Spleen (tissue), 11 donors: ENCODE data around the gene CDS2. TPM values are rescaled to one million over a fixed set of nuclear protein-coding genes. Genes with fewer than 3 reads are reported as not detected.

Experiments used
- DNase-seq: peaks from one replicate; pipeline ENCODE4 v3.0.0-alpha.2; 2020
- H3K27ac ChIP-seq, 8 donors: fragments of 200-600 bp; sonication (generic) in 7 of 8; 1 replicate in 4 of 8; 2 replicates in 4 of 8; pipeline versions ENCODE4 v1.5.0 to v1.8.0; 2016 to 2021; ENCODE audit warnings: inconsistent platforms in 4 of 8, mild to moderate bottlenecking in 4 of 8, moderate library complexity in 1 of 8
- H3K27me3 ChIP-seq, 7 donors: fragments of 200-600 bp; sonication (generic) in 6 of 7; replicated peaks in 1 of 7; 1 replicate in 4 of 7; 2 replicates in 3 of 7; pipeline versions ENCODE4 v1.5.0 to v1.8.0; 2016 to 2021; ENCODE audit warnings: inconsistent platforms in 3 of 7, mild to moderate bottlenecking in 1 of 7
- H3K36me3 ChIP-seq, 6 donors: fragments of 200-600 bp; sonication (generic) in 5 of 6; 1 replicate in 4 of 6; 2 replicates in 2 of 6; pipeline versions ENCODE4 v1.5.0 to v1.8.0; 2016 to 2021; ENCODE audit warnings: inconsistent platforms in 2 of 6
- H3K4me1 ChIP-seq, 6 donors: fragments of 200-600 bp; sonication (generic) in 5 of 6; 1 replicate in 3 of 6; 2 replicates in 3 of 6; pipeline versions ENCODE4 v1.5.0 to v1.8.0; 2016 to 2021; ENCODE audit warnings: inconsistent platforms in 3 of 6
- H3K4me3 ChIP-seq, 8 donors: fragments of 200-600 bp; sonication (generic) in 7 of 8; 1 replicate in 4 of 8; 2 replicates in 4 of 8; pipeline versions ENCODE4 v1.5.0 to v1.8.0; 2016 to 2021; ENCODE audit warnings: inconsistent platforms in 4 of 8, mild to moderate bottlenecking in 4 of 8, moderate library complexity in 2 of 8
- H3K9me3 ChIP-seq, 8 donors: fragments of 200-600 bp; sonication (generic) in 7 of 8; 1 replicate in 4 of 8; 2 replicates in 4 of 8; pipeline versions ENCODE4 v1.5.0 to v1.8.0; 2016 to 2021; ENCODE audit warnings: inconsistent platforms in 4 of 8
- POLR2A ChIP-seq, 3 donors: fragments of 450-650 bp; IDR thresholded peaks; one replicate each; pipeline ENCODE4 v1.5.1; 2017; ENCODE audit warnings: antibody characterized with exemption in 3 of 3, mild to moderate bottlenecking in 1 of 3
- POLR2AphosphoS5 ChIP-seq, 3 donors: sonication (generic); formaldehyde crosslinking; IDR thresholded peaks; one replicate each; pipeline ENCODE4 v1.5.1; 2017; ENCODE audit warnings: antibody characterized with exemption in 3 of 3
- WGBS, 5 donors: extraction: QIAGEN DNeasy Blood & Tissue Kit in 3 of 5; methylation state at CpG; one replicate each; pipeline versions ENCODE4 v1.1.5 to v1.1.7; 2013 to 2018; 5-methylcytosine and 5-hydroxymethylcytosine counted together
- intact Hi-C: fragments of 100-400 bp; cut with DNase I; formaldehyde crosslinking; loops from one replicate; pipeline ENCODE4 v1.15.0; 2023; ENCODE audit warnings: low total_unique reads
- polyA plus RNA-seq, 3 donors: library from polyadenylated mRNA; stranded (reverse); fragments of 200-250 nt; gene quantifications; one replicate each; pipeline ENCODE4 v1.2.1, GENCODE V29; 2013
- total RNA-seq, 7 donors: library from RNA; depleted of rRNA in 3 of 7; stranded (reverse); fragments of >200 nt in 3 of 7; fragmentation: NEBNext Ultra II Directional in 4 of 7; extraction: Animal tissue kit (Norgen Biotek cat#: 25700) in 4 of 7; gene quantifications; one replicate each; pipeline versions ENCODE4 v1.1.0 to v1.2.1, GENCODE V29; 2016 to 2021
- TF ChIP-seq, protein P1 (sequence below), 11 experiments: fragments of 200-600 bp in 7 of 11; fragments of 450-650 bp in 4 of 11; sonication (generic) in 4 of 11; IDR thresholded peaks in 8 of 11; conservative IDR thresholded peaks in 3 of 11; 1 replicate in 7 of 11; 2 replicates in 4 of 11; pipeline versions ENCODE4 v1.4.0 to v1.8.0; 2016 to 2021; ENCODE audit warnings: antibody characterized with exemption in 11 of 11, inconsistent platforms in 4 of 11, mild to moderate bottlenecking in 1 of 11
- donor health status: healthy with polysubstance abuse.
- donor health status: DM: no; HTN: no; CAD: no; lungs with moderate emphysema.
- donor health status: DM: no; HTN: no; CAD: no.
- donor health status: Bipolar disorder and iron deficiency.
- donor health status: healthy.
- donor health status: DM: no; HTN: no; CAD: no.
- donor health status: DM: yes; HTN: yes; CAD: no.

CDS2 gene
- total and polyA plus RNA-seq, 10 donors: 6.9 to 61.8 (median 41.9) TPM

GRCh38 chr20:5109276-5109675 is 17.5 kb upstream of the CDS2 start:
- intact Hi-C loops: no loop called here
- H3K9me3 ChIP-seq: no peaks in the 10 kb centered on the region
- no peaks in the 10 kb centered on the region for H3K27me3 ChIP-seq
- H3K4me3 ChIP-seq: no peak overlapping the region
- no peak overlapping the region for H3K27ac ChIP-seq
- TF ChIP-seq POLR2A (IDR thresholded peaks at IDR 0.05) (no peak), POLR2AphosphoS5 (IDR thresholded peaks at IDR 0.05) (no peak)
- TF ChIP-seq, protein P1, sequence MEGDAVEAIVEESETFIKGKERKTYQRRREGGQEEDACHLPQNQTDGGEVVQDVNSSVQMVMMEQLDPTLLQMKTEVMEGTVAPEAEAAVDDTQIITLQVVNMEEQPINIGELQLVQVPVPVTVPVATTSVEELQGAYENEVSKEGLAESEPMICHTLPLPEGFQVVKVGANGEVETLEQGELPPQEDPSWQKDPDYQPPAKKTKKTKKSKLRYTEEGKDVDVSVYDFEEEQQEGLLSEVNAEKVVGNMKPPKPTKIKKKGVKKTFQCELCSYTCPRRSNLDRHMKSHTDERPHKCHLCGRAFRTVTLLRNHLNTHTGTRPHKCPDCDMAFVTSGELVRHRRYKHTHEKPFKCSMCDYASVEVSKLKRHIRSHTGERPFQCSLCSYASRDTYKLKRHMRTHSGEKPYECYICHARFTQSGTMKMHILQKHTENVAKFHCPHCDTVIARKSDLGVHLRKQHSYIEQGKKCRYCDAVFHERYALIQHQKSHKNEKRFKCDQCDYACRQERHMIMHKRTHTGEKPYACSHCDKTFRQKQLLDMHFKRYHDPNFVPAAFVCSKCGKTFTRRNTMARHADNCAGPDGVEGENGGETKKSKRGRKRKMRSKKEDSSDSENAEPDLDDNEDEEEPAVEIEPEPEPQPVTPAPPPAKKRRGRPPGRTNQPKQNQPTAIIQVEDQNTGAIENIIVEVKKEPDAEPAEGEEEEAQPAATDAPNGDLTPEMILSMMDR (IDR thresholded peaks at IDR 0.05 in 8 of 11, conservative IDR thresholded peaks at IDR 0.05 in 3 of 11): no peak
- DNase-seq: no peak
- peaks cover 5 to 74% (median 62%) of the 10 kb centered on the region in 6 donors for H3K36me3 ChIP-seq
- H3K4me1 ChIP-seq: peaks cover 11 to 46% (median 22%) of the 10 kb centered on the region in 6 donors
- 87 to 96% (median 91%) methylated on average over 5 of the region's 5 CpGs for WGBS, 5 donors

GRCh38 chr20:5113615-5113986 is 13.2 kb upstream of the CDS2 start:
- TF ChIP-seq POLR2AphosphoS5 (IDR thresholded peaks at IDR 0.05): no peak
- TF ChIP-seq, protein P1 (IDR thresholded peaks at IDR 0.05 in 8 of 11, conservative IDR thresholded peaks at IDR 0.05 in 3 of 11): no peak
- no peak for TF ChIP-seq POLR2A (IDR thresholded peaks at IDR 0.05)
- Histone ChIP-seq H3K9me3 (no peaks in the 10 kb centered on the region), H3K27ac (peak overlapping the region; percentile 95 to 99 (median 98)), H3K27me3 (no peaks in the 10 kb centered on the region), H3K36me3 (peaks cover 3 to 66% (median 48%) of the 10 kb centered on the region in 6 donors), H3K4me3 (peak overlapping the region; percentile 43 to 92 (median 82)), H3K4me1 (peaks cover 17 to 75% (median 36%) of the 10 kb centered on the region in 6 donors)
- intact Hi-C loops: no loop called here
- WGBS, 5 donors: 34 to 45% (median 39%) methylated on average over 3 of the region's 3 CpGs
- DNase-seq: no peak

DNA sequence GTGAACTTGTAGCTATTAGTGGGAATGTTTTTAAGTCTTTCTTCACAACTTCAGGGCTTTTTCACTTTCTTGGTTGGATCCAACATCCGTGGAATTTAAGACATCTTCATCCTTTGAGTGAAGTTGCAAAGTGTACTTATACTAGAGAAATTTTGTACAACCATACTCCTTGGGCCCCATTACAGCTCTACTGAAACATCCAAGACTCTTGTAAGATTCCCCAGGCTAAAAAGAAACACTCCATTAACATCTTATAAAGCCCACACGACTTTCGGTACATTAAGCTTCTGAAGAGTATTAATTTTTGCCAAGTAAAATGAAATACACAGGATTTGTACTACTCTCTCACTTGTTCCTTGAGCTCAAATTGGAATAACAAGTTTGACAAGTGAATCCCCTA is 12.4 kb upstream of the CDS2 start:
- H3K9me3 ChIP-seq: no peaks in the 10 kb centered on the region
- no peaks in the 10 kb centered on the region for H3K27me3 ChIP-seq
- WGBS, 5 donors: 28 to 79% (median 59%) methylated on average over 3 of the region's 3 CpGs
- TF ChIP-seq POLR2AphosphoS5 (IDR thresholded peaks at IDR 0.05) (no peak), POLR2A (IDR thresholded peaks at IDR 0.05) (no peak)
- TF ChIP-seq, protein P1 (IDR thresholded peaks at IDR 0.05 in 8 of 11, conservative IDR thresholded peaks at IDR 0.05 in 3 of 11): no peak
- H3K4me1 ChIP-seq: peaks cover 21 to 74% (median 44%) of the 10 kb centered on the region in 6 donors
- H3K4me3 ChIP-seq: no peak overlapping the region
- intact Hi-C loops: no loop called here
- no peak overlapping the region for H3K27ac ChIP-seq
- H3K36me3 ChIP-seq: peaks cover 3 to 58% (median 40%) of the 10 kb centered on the region in 6 donors
- DNase-seq: no peak

DNA sequence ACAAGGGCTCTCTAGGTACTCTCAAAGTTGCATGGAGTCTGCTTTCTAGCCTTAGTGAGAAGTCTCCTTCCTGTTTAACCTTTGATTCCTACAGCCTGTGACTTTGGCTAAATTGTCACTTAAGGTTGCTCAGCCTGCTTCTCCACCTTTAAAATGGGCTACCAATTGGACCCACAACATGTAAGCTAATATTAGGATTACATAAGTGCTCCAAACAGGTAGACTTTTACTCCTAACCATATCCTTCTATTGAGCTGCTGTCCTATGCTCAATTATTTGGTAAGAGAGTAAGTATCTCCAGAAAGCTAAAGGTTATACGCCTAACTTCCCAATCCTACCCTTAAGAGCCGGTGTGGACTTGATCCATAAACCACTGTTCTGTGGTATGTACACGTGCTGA is 9.9 kb upstream of the CDS2 start:
- H3K4me3 ChIP-seq: no peak overlapping the region
- peaks cover 3 to 39% (median 26%) of the 10 kb centered on the region in 6 donors for H3K36me3 ChIP-seq
- WGBS, 5 donors: 47 to 77% (median 73%) methylated on average over 3 of the region's 3 CpGs
- H3K27me3 ChIP-seq: no peaks in the 10 kb centered on the region
- no peak overlapping the region for H3K27ac ChIP-seq
- intact Hi-C loops: no loop called here
- peaks cover 19 to 73% (median 47%) of the 10 kb centered on the region in 6 donors for H3K4me1 ChIP-seq
- TF ChIP-seq, protein P1 (IDR thresholded peaks at IDR 0.05 in 8 of 11, conservative IDR thresholded peaks at IDR 0.05 in 3 of 11): no peak
- TF ChIP-seq POLR2A (IDR thresholded peaks at IDR 0.05) (no peak), POLR2AphosphoS5 (IDR thresholded peaks at IDR 0.05) (no peak)
- no peaks in the 10 kb centered on the region for H3K9me3 ChIP-seq
- DNase-seq: no peak
